DOHH2 (cell line): Measurements from ENCODE around the gene STRAP.

Experiments used
- H3F3A ChIP-seq: fragments of 200-600 bp; sonication (generic), shearing (Covaris generic); 2 replicates; pipeline ENCODE4 v1.6.0; 2016; ENCODE audit warnings: antibody characterized with exemption, mild to moderate bottlenecking; ENCODE audit not compliant: control insufficient read depth, insufficient read depth
- H3K27ac ChIP-seq: fragments of 200-600 bp; sonication (generic); 2 replicates; pipeline ENCODE4 v1.5.1; 2014; ENCODE audit warnings: low read depth, mild to moderate bottlenecking, low read length, moderate library complexity
- H3K27me3 ChIP-seq: fragments of 200-600 bp; sonication (generic); 2 replicates; pipeline ENCODE4 v1.6.1; 2014; ENCODE audit warnings: mild to moderate bottlenecking, low read length, mixed read lengths; ENCODE audit not compliant: control insufficient read depth
- H3K36me3 ChIP-seq: fragments of 200-600 bp; sonication (generic); 2 replicates; pipeline ENCODE4 v1.6.1; 2014; ENCODE audit warnings: mild to moderate bottlenecking, low read length, moderate library complexity, mixed read lengths; ENCODE audit not compliant: control insufficient read depth
- H3K4me1 ChIP-seq: fragments of 200-600 bp; sonication (generic); 2 replicates; pipeline ENCODE4 v1.6.1; 2014; ENCODE audit warnings: mild to moderate bottlenecking, low read length, mixed read lengths; ENCODE audit not compliant: control insufficient read depth
- H3K4me2 ChIP-seq: fragments of 200-600 bp; sonication (generic); 2 replicates; pipeline ENCODE4 v1.6.0; 2014; ENCODE audit warnings: mild to moderate bottlenecking, low read length, moderate library complexity
- H3K4me3 ChIP-seq: fragments of 200-600 bp; sonication (generic); 2 replicates; pipeline ENCODE4 v1.5.1; 2014; ENCODE audit warnings: mild to moderate bottlenecking, low read length, mixed read lengths
- H3K79me2 ChIP-seq: fragments of 200-600 bp; sonication (generic); 2 replicates; pipeline ENCODE4 v1.6.1; 2014; ENCODE audit warnings: mild to moderate bottlenecking, low read length, mixed read lengths; ENCODE audit not compliant: control insufficient read depth
- H3K9me2 ChIP-seq: fragments of 200-600 bp; sonication (generic); replicated peaks from 2 replicates; pipeline ENCODE4 v1.6.1; 2014; ENCODE audit warnings: mild to moderate bottlenecking, low read length, mixed read lengths; ENCODE audit not compliant: control insufficient read depth
- H3K9me3 ChIP-seq: fragments of 200-600 bp; sonication (generic); 2 replicates; pipeline ENCODE4 v1.6.1; 2014; ENCODE audit warnings: antibody characterized with exemption, low read length, mixed read lengths; ENCODE audit not compliant: control insufficient read depth, insufficient read depth
- H4K20me1 ChIP-seq: fragments of 200-600 bp; sonication (generic); 2 replicates; pipeline ENCODE4 v1.6.0; 2014; ENCODE audit warnings: low read depth, mild to moderate bottlenecking, antibody characterized with exemption, low read length, moderate library complexity; ENCODE audit not compliant: control insufficient read depth, insufficient read depth
- CTCF ChIP-seq: fragments of 200-600 bp; sonication (generic); IDR thresholded peaks from one replicate; pipeline ENCODE4 v1.5.1; 2014; ENCODE audit warnings: antibody characterized with exemption, mild to moderate bottlenecking, low read depth, low read length; ENCODE audit not compliant: poor library complexity, severe bottlenecking
- EZH2phosphoT487 ChIP-seq: fragments of 200-600 bp; sonication (generic); IDR thresholded peaks from 2 replicates; pipeline ENCODE4 v1.6.1; 2017; ENCODE audit warnings: borderline replicate concordance, mild to moderate bottlenecking, antibody characterized with exemption, low read length, moderate library complexity, mixed read lengths

STRAP gene

GRCh38 chr12:15839041-15839440 is 43.1 kb upstream of the STRAP start:
- Histone ChIP-seq H3K9me3 (no peaks in the 10 kb centered on the region), H3K79me2 (no peaks in the 10 kb centered on the region), H3K4me3 (no peak overlapping the region), H3K4me2 (no peak overlapping the region), H3K9me2 (no peaks in the 10 kb centered on the region), H3K27me3 (peaks cover 8% of the 10 kb centered on the region; the same call in 1 of the 2 replicates), H3K4me1 (no peaks in the 10 kb centered on the region), H3F3A (no peaks in the 10 kb centered on the region), H4K20me1 (no peaks in the 10 kb centered on the region), H3K27ac (no peak overlapping the region), H3K36me3 (no peaks in the 10 kb centered on the region)
- TF ChIP-seq CTCF, result no peak
- TF ChIP-seq EZH2phosphoT487, result no peak

GRCh38 chr12:15839682-15840081 is 42.5 kb upstream of the STRAP start:
- Histone ChIP-seq H3K4me3 (no peak overlapping the region), H3K27ac (no peak overlapping the region), H3K36me3 (no peaks in the 10 kb centered on the region), H3K4me2 (no peak overlapping the region), H3K27me3 (peaks cover 8% of the 10 kb centered on the region; the same call in 1 of the 2 replicates), H3K9me2 (no peaks in the 10 kb centered on the region), H3K79me2 (no peaks in the 10 kb centered on the region), H3F3A (no peaks in the 10 kb centered on the region), H4K20me1 (no peaks in the 10 kb centered on the region), H3K9me3 (no peaks in the 10 kb centered on the region), H3K4me1 (no peaks in the 10 kb centered on the region)
- TF ChIP-seq EZH2phosphoT487 (no peak), CTCF (no peak)

- H3K4me2 ChIP-seq, result no peak overlapping the region
- no peaks in the 10 kb centered on the region for H3K9me3 ChIP-seq
- TF ChIP-seq CTCF (no peak), EZH2phosphoT487 (no peak)
- H3K27ac ChIP-seq, result no peak overlapping the region
- no peaks in the 10 kb centered on the region for H3K4me1 ChIP-seq
- no peak overlapping the region for H3K4me3 ChIP-seq
- no peaks in the 10 kb centered on the region for H3F3A ChIP-seq
- H3K79me2 ChIP-seq, result no peaks in the 10 kb centered on the region
- H3K36me3 ChIP-seq, result no peaks in the 10 kb centered on the region
- no peaks in the 10 kb centered on the region for H3K9me2 ChIP-seq
- peaks cover 6% of the 10 kb centered on the region; the same call in 1 of the 2 replicates for H3K27me3 ChIP-seq
- H4K20me1 ChIP-seq, result no peaks in the 10 kb centered on the region
These were observed 40.1 kb upstream of the STRAP start for GRCh38 chr12:15842108-15842507.

GRCh38 chr12:15846887-15847286 is 35.3 kb upstream of the STRAP start:
- no peak overlapping the region for H3K4me3 ChIP-seq

More at GRCh38 chr12:15846887-15847286, 35.3 kb upstream of the STRAP start:
- no peaks in the 10 kb centered on the region for H3K4me1 ChIP-seq
- no peak for TF ChIP-seq CTCF
- no peak for TF ChIP-seq EZH2phosphoT487
- H3K79me2 ChIP-seq, result no peaks in the 10 kb centered on the region
- no peak overlapping the region for H3K4me2 ChIP-seq
- H3F3A ChIP-seq, result no peaks in the 10 kb centered on the region
- H3K9me3 ChIP-seq, result no peaks in the 10 kb centered on the region
- no peaks in the 10 kb centered on the region for H3K9me2 ChIP-seq
- peaks cover 3% of the 10 kb centered on the region; the same call in 1 of the 2 replicates for H3K27me3 ChIP-seq
- H4K20me1 ChIP-seq, result no peaks in the 10 kb centered on the region
- no peak overlapping the region for H3K27ac ChIP-seq
- H3K36me3 ChIP-seq, result no peaks in the 10 kb centered on the region
